Fibroblast of lung (primary cell): Measurements from ENCODE around the gene RFX1.
"Not testable (repeated sequence)": the region's sequence is repeated elsewhere in the genome, so short reads cannot be mapped to it uniquely, and the experiment has no call there.

Experiments
- CTCF ChIP-seq, 2 donors: IDR thresholded peaks in 1 of 2; conservative IDR thresholded peaks in 1 of 2; 1 replicate in 1 of 2; 2 replicates in 1 of 2; pipeline ENCODE4 v1.5.1; 2011 to 2012; ENCODE audit warnings: low read length in 2 of 2, control low read depth in 1 of 2, inconsistent platforms in 1 of 2, low read depth in 1 of 2, mild to moderate bottlenecking in 1 of 2
- EZH2 ChIP-seq: IDR thresholded peaks from 2 replicates; pipeline ENCODE4 v1.5.1; 2012; ENCODE audit warnings: low read length, control low read depth, mild to moderate bottlenecking; ENCODE audit errors: missing control alignments

GRCh38 chr19:13971868-13972267 is 34.3 kb downstream of the RFX1 start:
- not testable (repeated sequence) for TF ChIP-seq EZH2; CTCF (conservative IDR thresholded peaks at IDR 0.05 in 1 of 2, IDR thresholded peaks at IDR 0.05 in 1 of 2; ENCODE audit: low read depth in 1 of 2, low read length in 2 of 2)
